ENCODE measurements around the gene CDKAL1.

The CDKAL1 gene

DNA sequence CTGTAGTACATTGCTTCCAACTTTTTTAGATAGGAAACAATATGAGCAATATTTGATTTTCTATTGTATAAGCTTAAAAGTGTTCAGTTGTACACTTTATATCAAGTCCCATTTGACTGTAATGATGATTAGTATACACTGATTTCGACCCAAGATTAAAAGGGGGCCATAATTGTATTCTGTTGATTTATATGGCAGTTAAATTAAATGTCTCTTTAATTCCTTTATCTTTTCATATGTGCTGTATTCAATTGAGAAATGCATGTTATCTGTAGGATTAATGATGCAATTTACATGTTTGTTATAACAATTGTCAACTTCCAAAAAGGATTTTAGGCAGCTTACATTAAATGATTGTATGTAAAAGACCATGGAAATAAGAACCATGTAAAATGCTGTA, 317.5 kb downstream of the CDKAL1 start:
- DNase-seq = no peak

DNA sequence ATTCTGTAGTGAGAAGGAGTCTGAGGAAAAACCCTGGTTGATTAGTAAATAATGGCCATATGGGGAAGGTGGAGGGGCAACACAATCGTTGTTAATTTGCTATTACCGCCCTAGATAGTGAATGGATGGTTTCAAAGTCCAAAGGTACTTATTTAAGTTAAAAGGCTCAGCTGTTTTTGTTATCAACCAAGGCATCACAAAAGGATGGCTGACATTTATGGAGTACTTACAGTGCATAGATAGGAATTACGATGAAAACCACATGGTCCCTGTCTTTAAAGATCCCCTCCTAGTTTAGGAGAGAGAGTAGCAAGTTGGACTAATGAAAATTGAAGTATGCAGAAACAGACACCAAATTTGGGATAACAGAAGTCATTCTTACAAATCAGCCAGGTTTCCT, 319.6 kb downstream of the CDKAL1 start:
- DNase-seq = no peak

DNA sequence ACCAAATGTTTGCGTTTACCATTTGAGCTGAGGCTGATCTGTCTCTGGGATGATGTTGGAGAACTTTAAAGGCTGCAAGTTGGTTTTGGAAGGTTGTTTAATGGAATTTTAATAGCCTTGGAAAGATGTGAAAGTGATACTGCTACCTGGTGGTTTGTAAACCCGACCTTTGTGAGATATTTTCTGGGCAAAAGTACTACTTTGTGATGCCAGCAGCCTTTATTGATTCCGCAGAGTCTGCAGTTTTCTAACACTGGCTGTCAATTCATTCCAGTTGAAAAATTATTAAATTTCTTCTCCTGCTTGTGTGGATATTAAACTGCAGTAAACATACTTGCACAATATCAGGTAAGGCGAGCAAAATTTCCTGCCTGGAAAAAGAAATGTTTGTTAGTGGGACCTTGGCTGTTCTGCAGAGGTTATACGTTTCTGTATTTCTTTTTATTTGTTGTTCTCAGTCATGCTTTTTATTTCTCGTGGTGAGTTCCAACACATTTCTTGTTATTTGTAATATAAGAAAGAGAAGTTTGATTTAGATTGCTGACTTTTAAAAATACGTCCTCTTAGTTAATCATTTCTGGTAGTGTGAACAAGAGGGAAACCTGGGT, 322.5 kb downstream of the CDKAL1 start:
- DNase-seq = no peak

DNA sequence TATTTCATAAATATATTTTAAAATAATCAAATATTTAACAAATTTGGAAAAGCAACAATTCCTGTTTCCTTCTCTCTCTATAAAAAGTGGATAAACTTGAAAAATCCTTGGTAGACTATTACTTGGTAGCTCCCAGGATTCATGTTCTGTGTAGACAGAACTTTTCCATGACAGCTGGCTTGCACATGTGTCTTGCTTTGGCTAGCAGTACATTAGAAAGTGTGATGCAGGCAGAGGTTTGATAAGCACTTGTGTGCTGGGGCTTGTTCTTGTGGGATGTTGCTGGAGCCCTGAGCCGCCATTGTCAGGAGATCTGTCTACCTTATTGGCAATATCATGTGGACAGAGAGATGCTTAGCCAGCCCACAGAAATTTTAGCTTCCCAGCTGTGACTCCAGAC, 327.2 kb downstream of the CDKAL1 start:
- DNase-seq = no peak

DNA sequence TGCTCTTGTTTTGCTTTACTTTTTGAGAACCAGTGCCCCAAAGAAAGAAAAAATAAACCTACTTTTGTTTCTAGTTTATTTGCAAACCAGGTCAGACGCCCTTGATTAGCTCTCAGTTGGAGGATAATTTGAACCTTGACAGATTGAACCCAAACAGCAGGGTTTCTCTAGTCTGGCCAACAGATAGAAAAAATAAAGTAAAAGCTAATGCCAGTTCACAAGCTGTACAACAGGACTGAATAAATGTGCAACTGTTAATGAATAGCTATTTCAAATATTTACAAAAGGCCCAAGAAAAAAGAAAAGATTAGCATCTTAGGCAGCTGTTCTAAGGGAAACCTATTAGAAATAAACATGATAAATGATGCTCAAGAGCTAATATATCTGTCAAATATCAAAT, 331.8 kb downstream of the CDKAL1 start:
- no peak for DNase-seq

DNA sequence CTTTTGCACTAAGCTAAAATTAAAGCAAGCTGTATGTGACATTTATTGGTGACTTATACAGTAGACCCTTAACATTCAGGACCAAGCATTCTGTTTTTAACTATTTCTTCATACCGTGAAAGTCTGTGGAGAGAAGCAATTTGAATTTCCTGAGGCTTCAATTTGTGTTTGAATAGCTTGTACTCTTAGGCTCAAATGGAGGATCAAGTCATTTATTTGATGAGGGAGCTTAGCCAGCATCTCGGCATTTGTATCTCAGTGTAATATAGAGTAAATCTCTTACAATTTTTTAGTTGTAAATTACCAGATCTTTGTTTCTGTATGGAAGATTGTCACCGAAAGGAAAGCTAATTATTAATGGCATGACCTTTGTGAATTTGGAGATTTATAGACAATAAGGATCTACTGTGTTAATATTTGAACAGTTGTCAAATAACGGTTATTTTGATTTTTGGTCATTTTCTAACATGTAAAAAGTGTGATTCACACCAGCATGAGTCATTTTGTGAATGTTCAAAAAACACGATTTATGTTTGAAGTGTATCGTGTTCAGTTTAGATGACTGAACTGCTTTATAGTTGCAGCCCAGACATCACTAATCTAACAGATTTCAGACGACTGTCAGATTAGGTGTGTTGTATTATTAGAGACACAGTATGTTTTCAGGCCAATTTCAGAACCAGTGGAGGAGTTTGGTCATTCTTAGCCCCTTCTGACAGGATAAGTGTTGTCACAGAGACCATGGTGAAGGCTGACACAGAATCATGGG, 332.9 kb downstream of the CDKAL1 start:
- DNase-seq = no peak

DNA sequence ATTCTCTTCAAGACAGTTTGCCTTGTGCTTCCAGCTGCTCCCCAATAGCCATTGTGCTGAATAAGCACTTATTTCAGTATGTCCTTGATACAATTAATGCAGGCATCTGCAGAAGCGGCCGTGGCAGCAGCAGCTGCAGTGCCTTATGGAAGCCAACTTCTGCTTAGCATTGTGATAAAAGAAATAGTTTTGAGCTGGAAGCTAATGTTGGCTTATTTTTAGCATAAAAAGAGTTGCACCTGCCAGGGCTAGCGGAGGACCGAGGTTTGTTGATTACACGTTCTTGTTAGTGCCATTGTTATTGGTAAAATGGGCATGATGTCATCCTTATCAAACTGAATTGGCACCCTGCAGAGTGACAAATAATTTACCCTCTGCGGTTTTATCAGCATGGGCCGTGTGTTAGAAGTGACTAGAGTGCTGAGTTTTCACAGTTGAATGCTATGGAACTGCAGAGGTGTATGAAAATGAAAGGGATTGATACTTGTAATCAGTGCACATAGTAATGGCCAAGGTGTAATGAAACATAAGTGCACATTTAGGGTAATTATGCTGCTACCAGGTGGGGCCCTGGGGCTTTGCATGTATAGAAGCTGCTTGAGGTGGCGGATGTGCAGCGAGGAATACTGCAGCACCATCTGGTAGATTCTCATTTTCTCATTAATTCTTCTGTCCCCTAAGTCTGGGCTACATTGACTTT, 334.3 kb downstream of the CDKAL1 start:
- DNase-seq = peak; percentile 58

DNA sequence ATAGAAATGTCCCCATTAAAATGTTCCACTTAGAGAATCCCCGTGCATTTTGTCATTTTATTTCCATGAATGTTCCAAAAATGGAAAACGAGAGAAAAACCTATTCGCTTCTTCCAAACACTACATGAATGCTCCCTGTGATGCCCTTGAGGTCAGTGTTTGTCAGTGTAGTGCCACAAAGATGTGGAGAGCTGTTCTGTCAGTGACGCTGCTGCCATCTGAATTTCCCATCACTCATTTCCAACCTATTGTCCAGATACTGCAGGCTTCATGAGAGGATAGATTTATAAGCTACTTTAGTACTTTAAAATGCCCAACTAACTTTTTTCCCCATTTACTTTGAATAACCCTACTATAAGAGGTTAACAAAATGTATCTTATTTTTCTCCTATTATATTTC, 335.8 kb downstream of the CDKAL1 start:
- no peak for DNase-seq

DNA sequence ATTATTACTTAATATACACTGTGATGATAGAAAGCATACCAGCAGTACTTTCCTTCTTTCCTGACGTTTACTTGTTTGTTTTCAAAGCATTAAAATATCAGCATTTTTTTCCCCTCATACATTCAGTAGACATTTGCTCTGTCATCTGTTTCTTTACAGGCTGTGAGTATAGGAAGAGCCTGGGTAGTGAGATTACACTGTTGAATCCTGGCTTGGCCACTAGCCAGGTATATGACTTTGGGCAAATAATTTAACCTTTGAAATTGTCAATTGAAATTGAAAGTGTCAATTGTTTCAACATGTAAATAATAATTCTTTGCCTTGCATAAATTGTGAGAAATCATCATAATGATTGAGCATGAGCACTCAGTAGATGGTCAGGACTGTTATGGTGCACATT, 336.2 kb downstream of the CDKAL1 start:
- DNase-seq = no peak

DNA sequence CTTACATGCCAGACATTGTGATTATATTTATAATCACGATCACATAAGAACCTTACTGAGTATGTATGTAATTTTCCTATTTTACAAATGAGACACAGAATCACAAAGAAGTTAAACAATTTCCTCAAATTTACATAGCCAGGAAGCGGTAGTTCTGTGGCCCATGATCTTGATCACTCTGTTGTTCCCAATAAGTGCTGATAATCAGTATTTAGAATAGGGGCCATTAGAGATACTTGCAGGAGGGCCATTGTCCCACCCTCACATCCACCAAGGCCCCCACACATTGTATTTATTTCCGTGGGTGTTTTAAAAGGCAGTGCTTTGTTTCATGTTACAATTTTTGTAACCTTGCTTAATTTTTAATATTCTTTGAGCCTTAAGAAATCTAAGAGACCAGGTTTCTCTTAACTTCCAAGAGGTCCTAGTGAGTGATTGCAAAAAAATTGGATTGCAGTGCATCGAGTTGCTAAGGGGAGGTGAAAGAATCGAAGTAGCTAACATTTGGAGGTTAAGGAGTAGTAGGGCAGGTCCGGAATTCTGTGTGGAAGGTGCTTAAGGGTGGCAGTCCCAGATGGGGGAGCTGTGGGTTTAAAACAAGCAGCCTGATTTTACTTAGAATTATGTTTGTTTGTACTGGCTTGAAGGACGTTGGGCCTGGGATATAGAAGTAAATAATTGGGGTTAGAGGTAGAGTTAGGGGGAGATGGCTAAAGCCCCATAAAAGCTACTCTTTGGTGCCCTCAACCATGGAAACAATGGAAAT, 339.4 kb downstream of the CDKAL1 start:
- DNase-seq = no peak

DNA sequence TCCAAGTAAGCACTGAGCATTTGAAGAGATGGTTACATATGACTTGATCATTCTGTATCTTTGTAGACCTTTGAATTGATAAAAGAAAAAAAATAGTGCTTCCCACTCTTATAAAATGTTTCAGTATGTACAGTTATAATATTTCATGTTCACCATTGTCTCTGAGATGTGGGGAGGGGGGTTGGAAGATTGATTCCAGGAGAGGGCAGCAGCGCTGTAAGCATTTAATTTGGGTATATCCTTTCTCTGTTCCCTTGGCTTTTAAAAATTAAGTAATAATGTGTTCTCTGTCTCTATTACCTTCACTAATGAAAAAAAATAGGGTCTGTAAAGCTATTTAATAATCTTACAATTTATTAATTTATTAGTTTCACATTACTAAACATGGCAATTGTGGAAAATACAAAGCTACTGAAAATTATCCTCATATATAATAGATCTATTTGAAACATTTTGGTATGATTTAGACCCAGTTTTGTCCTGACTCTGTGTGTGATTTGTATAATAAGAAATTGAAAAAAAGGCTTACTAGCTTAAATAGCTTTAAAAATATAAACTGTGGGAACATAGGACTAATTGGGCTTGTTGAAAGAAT, 341.2 kb downstream of the CDKAL1 start:
- DNase-seq = peak; percentile 47

DNA sequence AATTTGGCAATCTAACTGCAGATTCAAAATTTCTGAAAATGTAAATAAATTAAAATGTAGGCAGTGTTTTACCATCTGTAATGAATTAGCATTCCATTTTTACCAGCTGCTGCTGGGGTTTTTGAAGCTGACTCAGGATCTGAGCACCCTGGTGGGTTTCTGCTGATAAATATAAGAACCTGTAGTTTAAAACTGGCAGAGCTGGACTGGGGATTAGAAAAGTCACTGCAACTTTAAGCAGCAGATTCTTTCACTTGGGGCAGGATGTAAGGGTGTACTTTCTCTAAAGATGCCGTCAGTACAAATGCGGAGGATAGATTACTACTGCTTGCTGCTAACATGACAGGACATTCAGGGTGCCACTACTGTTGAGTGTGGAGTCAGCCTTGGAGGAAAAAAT, 341.8 kb downstream of the CDKAL1 start:
- DNase-seq = no peak

DNA sequence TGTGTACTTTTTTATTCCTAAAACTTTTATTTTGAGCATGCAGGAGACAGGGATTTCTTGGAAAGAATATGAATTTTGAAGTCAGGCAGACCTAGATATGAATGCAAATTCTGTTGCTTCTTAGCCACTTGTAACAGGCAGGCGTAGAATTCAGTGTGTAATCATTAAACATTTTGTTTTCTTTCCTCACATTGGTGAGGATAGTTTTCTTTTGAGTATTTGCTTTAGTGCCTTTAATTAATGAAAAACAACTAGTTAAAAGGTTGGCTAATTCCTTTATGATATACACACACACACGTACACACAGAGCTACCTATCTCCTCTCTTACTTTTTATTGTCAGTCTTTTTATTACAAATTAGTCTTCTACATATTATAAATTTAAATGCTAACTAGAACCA, 342.3 kb downstream of the CDKAL1 start:
- DNase-seq = no peak

DNA sequence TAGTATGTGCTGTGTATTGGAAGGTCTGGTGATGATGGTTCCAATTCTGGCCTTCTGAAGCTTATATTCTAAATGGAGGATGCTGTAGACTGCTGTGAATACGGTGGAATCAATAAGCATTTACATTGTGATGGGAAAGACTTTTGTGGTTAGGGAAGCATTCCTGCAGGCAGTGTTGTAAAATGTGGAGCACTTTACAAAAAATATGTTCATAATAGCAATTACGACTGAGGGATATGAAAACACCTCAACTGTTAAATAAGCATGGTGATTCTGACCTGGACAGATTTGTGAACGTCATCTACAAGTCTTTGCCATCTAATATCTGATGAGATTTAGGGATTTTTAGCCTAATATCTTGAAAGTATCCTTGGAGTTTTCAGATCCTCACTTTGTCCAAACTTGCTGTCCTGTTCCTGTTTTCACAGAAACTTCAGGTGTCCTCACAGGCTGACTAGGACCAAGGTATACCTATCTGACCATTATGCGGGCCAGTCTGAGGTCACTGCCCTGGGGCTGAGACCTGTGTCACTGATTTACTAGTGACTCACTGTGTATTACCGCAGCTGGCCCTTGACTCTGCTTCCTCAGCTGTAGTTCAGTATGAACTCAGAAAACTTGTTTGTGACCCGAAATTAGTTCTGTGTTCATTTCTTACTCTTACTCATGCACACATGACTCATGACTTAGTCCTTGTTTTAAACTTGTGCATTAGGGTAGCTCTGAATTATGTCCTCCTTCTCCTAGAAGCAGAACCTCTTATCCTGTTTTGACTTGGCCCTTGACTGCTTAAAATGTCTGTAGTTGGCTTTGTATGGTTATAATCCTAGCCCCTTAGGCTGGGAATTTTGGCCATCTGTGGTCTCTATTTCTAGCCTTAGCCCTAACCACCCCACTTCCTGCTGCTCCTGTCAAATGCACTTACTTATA, 343.0 kb downstream of the CDKAL1 start:
- no peak for DNase-seq

DNA sequence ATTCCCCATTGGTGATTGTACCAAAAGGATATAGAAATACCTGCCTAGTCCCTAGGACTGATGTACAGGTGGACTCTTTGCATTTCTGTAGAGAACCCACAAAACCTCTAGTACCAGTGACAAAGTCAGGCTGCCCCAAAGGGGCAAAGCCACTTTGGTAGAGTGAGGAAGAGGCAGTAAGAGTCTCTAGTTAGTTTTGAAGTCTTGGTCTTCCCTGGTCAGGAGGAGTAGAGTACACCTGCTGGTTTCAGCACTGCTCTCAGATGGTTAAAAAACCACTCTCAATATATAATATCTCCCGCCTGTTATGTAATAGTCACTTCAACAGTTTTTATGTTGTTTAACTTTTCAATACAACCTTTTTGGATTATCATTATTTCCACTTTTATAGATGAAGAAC, 344.9 kb downstream of the CDKAL1 start:
- no peak for DNase-seq

DNA sequence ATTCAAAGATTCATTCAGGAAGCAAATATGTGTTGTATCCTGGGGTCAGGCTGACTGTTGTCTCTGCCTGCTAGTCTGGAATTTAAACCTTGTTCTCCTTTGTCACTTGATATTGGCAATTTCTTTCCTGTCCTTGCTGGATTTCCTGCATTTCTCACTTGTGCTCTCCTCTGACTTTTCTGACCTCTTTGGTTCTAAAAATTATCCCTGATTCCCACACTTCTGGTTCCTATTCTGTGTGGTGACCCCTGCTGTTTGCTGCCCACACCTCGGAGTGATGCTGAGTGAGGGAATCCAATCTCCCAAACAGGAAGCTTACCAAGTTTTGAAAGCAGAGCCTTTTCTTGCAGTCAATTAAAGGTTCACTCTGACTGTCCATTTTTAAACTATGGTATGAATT, 345.3 kb downstream of the CDKAL1 start:
- no peak for DNase-seq

DNA sequence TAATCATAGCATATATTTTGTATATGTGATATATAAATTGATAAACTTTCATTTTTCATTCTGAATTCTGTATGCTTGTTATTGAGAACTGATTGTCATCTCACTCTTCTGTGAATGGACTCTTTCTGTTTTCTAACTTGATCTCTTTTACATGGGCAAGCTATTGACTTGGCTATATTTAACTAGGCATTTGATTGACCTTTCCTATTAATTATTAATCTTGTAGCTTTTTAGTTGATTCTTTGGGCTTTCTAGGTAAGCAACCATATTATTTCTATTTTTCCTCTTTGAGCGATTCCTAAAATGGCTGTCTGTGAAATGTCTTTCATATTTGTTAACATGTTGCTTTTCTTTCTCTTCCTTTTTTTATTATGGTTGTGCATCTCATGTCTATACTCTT, 347.1 kb downstream of the CDKAL1 start:
- no peak for DNase-seq

DNA sequence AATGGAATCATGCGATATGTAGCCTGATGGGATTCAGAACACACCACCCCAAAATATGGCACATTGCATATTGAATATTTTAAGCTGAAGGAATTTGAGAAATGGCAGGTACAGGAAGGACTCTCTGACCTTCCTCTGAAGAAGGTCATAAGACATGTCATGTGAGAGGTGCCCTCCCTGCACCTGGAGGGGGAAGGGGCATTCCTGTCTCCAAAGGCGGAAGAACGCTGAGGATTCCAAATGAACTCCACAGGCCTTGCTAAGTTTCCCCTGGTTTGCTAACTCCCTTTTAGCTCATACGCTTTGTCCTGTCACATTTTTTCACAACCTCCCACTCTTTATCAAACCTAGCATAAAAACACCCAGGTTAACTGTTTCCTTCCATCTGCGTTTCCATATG, 347.8 kb downstream of the CDKAL1 start:
- no peak for DNase-seq

DNA sequence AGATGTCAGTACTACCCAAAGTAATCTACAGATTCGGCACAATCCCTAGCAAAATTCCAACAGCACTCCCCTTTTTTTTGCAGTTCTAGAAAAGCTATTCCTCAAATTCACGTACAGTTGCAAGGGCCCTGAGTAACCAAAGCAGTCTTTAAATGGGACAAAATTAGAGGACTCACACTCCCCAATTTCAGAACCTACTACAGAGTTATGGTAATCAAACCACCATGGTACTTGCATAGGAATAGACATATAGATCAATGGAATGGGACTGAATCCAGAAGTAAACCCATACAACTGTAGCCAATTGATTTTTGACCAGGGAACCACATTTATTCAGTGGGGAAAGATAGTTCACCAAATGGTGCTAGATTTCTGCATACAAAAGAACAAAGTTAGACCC, 350.8 kb downstream of the CDKAL1 start:
- DNase-seq = no peak

DNA sequence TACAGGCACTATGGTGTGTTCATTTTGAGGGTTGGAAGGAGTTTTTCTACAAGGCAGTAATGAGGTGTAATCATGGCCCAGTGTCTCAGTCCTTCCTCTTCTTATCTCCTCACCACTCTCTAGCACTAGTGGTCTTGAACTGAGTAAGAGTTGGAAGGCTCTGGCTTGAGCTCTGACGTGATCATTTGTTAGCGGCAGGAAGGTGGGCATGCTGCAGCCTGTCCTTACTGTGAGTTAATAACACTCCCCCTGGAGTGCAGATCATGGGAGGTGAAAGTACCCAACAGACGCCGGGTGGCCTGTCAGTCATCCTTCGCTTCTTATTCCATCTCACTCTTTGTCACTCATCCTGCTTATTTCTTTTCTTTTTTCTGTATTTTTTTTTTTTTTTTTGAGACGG, 356.9 kb downstream of the CDKAL1 start:
- DNase-seq = no peak

DNA sequence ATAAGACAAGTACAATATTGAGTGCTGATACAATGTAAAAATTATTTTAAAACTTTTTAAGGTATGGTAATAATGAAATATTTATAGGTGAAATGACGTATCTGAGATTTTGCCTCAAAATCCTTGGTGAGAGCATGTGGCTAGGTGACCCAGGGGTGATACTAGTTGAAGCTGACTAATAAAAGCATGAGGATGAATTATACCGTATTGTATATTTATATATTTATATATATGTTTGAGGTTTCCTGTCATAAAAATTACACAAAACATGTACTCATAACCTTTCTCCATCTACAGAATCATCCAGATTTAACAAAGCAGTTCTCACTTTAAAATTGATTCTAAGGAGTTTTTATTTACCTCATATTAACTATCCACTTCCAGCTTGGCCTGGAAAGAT, 358.1 kb downstream of the CDKAL1 start:
- no peak for DNase-seq

DNA sequence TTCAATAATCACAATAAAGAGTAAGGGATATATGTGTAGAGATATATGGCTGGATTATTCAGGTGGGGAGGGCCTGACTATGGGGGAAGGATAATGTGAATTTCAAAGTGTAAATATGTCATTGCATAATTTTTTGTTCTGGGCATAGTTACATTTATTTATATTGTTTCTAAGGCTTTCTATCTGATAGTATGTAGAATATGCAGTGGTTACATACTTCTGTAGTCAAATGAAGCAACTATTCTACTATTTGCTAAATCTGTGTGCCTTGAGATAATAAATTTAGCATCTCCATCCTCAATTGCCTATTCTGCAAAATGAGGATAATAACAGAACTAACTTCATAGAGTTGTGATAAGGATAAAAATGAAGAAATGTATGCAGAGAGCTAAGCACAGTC, 359.2 kb downstream of the CDKAL1 start:
- no peak for DNase-seq

All from NCI-H2029 (cell line).